Activated gamma-delta T cell (primary cell): ENCODE measurements around the gene PSMD13.
A peak's percentile ranks its signal among the peaks of the same experiment; 100 is the strongest.

Experiments
- DNase-seq: peaks from one replicate; lab custom pipeline; 2025; lab: John Stamatoyannopoulos, UW

PSMD13 gene

GRCh38 chr11:204587-205109, 32.1 kb upstream of the PSMD13 start:
- DNase-seq: no peak

- DNase-seq: no peak
Observed at GRCh38 chr11:205221-206001, 31.4 kb upstream of the PSMD13 start.

GRCh38 chr11:206002-206384, 30.8 kb upstream of the PSMD13 start:
- no peak for DNase-seq

- no peak for DNase-seq
Observed at GRCh38 chr11:206526-207207, 30.1 kb upstream of the PSMD13 start.

GRCh38 chr11:207208-207862, 29.4 kb upstream of the PSMD13 start, which contains the start of the genes BET1L and RIC8A:
BET1L (minus strand) TSS chr11:207399; CDS start chr11:207321, 78 bp downstream.
RIC8A (plus strand) TSS chr11:207708; CDS start chr11:208855, 1,147 bp downstream.
- DNase-seq: peak; percentile 94

GRCh38 chr11:207863-208180, 29.0 kb upstream of the PSMD13 start:
- DNase-seq: no peak

GRCh38 chr11:208181-208916, 28.4 kb upstream of the PSMD13 start:
- peak; percentile 79 for DNase-seq

GRCh38 chr11:208917-209260, 27.9 kb upstream of the PSMD13 start:
- DNase-seq: no peak

- DNase-seq: no peak
Observed at GRCh38 chr11:209275-210121, 27.3 kb upstream of the PSMD13 start.

- no peak for DNase-seq
Observed at GRCh38 chr11:210122-210802, 26.5 kb upstream of the PSMD13 start.

GRCh38 chr11:210803-211180, 26.0 kb upstream of the PSMD13 start:
- no peak for DNase-seq

GRCh38 chr11:211295-211694, 25.5 kb upstream of the PSMD13 start:
- DNase-seq: no peak

- no peak for DNase-seq
Observed at GRCh38 chr11:211741-212140, 25.0 kb upstream of the PSMD13 start.

GRCh38 chr11:212150-213100, 24.4 kb upstream of the PSMD13 start:
- no peak for DNase-seq

GRCh38 chr11:213111-213510, 23.7 kb upstream of the PSMD13 start:
- no peak for DNase-seq

- no peak for DNase-seq
Observed at GRCh38 chr11:214083-214482, 22.7 kb upstream of the PSMD13 start.

GRCh38 chr11:215581-216037, 21.2 kb upstream of the PSMD13 start:
- no peak for DNase-seq

GRCh38 chr11:216081-216974, 20.4 kb upstream of the PSMD13 start:
- no peak for DNase-seq
